Measurements from ENCODE around the gene PTPN3.

- no peak for TF ChIP-seq MEF2D (tag; conservative IDR thresholded peaks at IDR 0.05; ENCODE audit: low read depth)
- TF ChIP-seq CTCF (IDR thresholded peaks at IDR 0.05 in 2 of 3, conservative IDR thresholded peaks at IDR 0.05 in 1 of 3; ENCODE audit: insufficient read depth in 2 of 3, low read depth in 1 of 3, low read length in 3 of 3), result no peak
- no peak for TF ChIP-seq ELF2 (CRISPR knock-in tag; IDR thresholded peaks at IDR 0.05)
- TF ChIP-seq ZNF184 (CRISPR knock-in tag; IDR thresholded peaks at IDR 0.05), result no peak
- no peak for TF ChIP-seq FOSL1 (tag; conservative IDR thresholded peaks at IDR 0.05)
- TF ChIP-seq TCF7 (IDR thresholded peaks at IDR 0.05; ENCODE audit: borderline replicate concordance), result no peak
- no peak for TF ChIP-seq FOS (IDR thresholded peaks at IDR 0.05; ENCODE audit: extremely low read depth, insufficient read length)
Observed at GRCh38 chr9:109483744-109484429, 14.2 kb downstream of the PTPN3 start.
